ENCODE measurements around the gene ATP8A1.

DNA sequence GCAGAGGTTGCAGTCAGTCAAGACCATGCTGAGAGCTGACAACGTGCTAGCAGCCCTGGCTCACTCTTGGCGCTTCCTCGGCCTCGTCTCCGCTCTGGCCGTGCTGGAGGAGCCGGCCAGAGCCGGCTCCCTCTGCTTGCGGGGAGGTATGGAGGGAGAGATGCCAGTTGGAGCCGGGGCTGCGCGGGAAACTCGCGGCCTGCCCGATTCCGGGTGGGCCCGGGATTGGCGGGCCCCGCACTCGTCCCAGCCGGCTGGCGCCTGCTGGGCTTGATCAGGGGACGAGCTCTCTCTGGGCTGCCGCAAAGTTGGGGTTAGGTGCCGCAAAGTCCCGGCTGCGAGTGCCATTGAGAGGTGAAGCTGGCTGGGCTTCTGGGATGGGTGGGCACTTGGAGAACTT lies 287.4 kb downstream of the ATP8A1 start:
- TF ChIP-seq, protein P1, sequence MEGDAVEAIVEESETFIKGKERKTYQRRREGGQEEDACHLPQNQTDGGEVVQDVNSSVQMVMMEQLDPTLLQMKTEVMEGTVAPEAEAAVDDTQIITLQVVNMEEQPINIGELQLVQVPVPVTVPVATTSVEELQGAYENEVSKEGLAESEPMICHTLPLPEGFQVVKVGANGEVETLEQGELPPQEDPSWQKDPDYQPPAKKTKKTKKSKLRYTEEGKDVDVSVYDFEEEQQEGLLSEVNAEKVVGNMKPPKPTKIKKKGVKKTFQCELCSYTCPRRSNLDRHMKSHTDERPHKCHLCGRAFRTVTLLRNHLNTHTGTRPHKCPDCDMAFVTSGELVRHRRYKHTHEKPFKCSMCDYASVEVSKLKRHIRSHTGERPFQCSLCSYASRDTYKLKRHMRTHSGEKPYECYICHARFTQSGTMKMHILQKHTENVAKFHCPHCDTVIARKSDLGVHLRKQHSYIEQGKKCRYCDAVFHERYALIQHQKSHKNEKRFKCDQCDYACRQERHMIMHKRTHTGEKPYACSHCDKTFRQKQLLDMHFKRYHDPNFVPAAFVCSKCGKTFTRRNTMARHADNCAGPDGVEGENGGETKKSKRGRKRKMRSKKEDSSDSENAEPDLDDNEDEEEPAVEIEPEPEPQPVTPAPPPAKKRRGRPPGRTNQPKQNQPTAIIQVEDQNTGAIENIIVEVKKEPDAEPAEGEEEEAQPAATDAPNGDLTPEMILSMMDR (conservative IDR thresholded peaks at IDR 0.05) = no peak
- TF ChIP-seq ZFX (IDR thresholded peaks at IDR 0.05) = no peak
